Fibroblast of the aortic adventitia (primary cell): ENCODE data around the gene TMEM258. TPM values are rescaled to one million over a fixed set of nuclear protein-coding genes. Genes with fewer than 3 reads are reported as not detected.

Source experiments
- DNase-seq: peaks from one replicate; pipeline ENCODE4 v3.0.0-alpha.2; 2010; ENCODE audit warnings: low read depth
- H3K4me3 ChIP-seq: 2 replicates; pipeline ENCODE4 v1.5.1; 2011; ENCODE audit warnings: low read depth, mild to moderate bottlenecking, control low read depth, low read length, moderate library complexity
- total RNA-seq: library from RNA; depleted of rRNA; stranded (reverse); fragments of >200 nt; gene quantifications from 2 replicates; pipeline ENCODE4 v1.2.3, GENCODE V29; 2012; ENCODE audit warnings: low replicate concordance
- TF ChIP-seq, protein P1 (sequence below): IDR thresholded peaks from 2 replicates; pipeline ENCODE4 v1.5.1; 2011; ENCODE audit warnings: mild to moderate bottlenecking, low read length, control low read depth, inconsistent platforms; ENCODE audit not compliant: insufficient read depth

The TMEM258 gene
- total RNA-seq, 1 donor, result 98.1 TPM

DNA sequence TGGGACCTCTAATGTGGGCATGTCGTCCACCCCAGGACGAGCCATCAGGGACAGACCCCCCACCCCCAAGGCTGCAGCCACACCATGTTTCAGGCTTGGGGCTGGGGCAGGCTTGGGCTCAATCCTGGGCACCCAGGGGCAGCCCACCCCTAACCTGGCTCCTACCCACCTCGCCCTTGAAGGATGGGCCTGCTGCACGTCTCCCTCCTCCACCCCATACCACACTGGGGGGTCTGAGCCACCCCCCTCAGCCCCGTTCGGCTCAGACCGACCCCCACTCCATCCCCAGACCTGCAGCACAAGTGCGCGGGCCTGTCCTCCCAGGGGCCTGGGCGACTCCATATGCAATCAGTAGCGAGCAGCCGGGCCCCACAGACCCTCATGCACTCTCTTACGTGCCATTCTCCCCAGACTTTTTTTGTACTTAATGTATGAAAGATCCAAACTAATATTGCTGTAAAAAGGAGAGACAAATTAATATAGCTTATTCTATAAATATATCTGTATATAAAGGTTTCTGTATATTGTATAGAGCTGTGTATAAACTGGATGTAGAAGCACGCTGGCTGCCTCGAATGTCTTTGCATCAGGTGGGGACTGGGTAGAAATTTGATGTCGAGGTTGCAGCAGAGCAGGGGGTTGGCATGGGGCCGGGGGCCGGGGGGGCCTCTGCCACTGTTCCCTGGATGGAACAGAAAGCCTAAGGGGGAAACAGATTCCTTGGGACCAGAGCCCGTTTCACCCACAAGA is 45.8 kb downstream of the TMEM258 start:
- TF ChIP-seq, protein P1, sequence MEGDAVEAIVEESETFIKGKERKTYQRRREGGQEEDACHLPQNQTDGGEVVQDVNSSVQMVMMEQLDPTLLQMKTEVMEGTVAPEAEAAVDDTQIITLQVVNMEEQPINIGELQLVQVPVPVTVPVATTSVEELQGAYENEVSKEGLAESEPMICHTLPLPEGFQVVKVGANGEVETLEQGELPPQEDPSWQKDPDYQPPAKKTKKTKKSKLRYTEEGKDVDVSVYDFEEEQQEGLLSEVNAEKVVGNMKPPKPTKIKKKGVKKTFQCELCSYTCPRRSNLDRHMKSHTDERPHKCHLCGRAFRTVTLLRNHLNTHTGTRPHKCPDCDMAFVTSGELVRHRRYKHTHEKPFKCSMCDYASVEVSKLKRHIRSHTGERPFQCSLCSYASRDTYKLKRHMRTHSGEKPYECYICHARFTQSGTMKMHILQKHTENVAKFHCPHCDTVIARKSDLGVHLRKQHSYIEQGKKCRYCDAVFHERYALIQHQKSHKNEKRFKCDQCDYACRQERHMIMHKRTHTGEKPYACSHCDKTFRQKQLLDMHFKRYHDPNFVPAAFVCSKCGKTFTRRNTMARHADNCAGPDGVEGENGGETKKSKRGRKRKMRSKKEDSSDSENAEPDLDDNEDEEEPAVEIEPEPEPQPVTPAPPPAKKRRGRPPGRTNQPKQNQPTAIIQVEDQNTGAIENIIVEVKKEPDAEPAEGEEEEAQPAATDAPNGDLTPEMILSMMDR, result no peak
- no peak for DNase-seq
- H3K4me3 ChIP-seq, result no peak overlapping the region

DNA sequence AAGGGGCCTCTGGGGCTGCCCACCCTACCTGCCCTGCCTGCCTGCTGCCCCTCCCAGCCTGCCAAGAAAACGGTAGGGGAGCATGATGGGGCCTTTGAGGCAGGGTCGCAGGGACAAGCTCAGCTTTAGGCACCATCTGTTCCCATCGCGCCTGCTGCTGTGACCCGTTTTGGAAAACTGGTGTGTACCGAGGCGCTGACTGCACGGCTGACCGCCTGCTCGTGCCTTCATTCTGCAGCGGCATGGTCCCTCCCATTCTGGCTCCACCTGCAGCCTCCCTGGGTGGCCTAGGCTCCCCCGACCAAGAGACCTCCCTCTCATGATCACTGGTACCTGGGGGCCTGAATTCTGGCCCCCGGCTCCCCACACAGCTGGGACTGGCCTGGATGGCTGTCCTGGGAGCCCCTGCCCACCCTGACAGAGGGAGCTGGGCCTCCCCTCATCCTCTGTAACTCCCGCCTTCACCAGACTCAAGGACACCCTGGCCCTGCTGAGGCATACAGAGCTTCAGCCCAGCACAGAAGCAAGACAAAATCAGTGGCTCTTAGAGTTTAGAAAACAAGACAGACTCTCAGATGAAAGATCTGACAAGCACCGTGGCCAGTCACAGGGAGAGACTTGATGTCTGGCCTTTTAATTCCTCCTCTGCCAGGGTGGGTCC is 46.5 kb downstream of the TMEM258 start:
- DNase-seq, result no peak
- H3K4me3 ChIP-seq, result no peak overlapping the region
- TF ChIP-seq, protein P1, result no peak

DNA sequence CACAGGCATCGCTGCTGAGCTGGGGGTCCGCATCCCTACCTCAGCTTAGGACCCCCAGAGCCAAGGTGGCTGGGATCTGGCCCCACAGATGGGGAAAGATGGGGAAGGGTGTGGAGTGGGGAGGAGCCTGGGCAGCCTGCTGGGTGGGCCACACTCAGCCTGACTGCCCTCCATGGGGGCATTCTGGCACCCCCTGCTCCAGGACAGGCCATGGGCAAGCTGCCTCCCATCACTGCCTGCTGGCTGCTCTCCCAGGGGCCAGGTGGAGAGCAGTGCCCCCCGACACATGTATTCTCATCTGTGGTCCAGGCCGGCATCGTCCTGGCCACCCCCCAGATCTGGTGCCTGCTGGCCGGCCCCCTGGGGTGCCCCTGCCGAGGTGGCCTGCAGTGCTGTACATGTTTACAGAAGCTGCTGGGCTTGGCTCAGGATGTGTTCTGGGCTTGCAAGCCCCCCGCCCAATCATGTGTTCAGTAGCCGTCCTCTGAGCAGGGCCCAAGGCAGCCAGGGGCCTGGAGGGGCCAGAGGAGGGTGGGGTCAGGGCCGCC is 47.7 kb downstream of the TMEM258 start:
- H3K4me3 ChIP-seq, result no peak overlapping the region
- no peak for DNase-seq
- TF ChIP-seq, protein P1, result no peak

DNA sequence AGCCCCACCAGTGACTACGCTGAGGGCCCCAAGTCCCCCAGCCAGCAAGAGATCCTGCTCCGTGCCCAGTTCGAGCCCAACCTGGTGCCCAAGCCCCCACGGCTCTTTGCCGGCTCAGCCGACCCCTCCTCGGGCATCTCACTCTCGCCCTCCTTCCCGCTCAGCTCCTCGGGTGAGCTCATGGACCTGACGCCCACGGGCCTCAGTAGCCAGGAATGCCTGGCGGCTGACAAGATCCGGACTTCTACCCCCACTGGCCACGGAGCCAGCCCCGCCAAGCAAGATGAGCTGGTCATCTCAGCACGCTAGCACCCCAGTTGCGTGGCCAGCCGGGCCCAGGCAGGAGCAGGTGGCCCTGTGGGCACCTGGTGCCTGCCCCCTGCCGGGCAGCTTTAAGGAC is 48.2 kb downstream of the TMEM258 start:
- DNase-seq, result no peak
- H3K4me3 ChIP-seq, result no peak overlapping the region
- TF ChIP-seq, protein P1, result no peak

DNA sequence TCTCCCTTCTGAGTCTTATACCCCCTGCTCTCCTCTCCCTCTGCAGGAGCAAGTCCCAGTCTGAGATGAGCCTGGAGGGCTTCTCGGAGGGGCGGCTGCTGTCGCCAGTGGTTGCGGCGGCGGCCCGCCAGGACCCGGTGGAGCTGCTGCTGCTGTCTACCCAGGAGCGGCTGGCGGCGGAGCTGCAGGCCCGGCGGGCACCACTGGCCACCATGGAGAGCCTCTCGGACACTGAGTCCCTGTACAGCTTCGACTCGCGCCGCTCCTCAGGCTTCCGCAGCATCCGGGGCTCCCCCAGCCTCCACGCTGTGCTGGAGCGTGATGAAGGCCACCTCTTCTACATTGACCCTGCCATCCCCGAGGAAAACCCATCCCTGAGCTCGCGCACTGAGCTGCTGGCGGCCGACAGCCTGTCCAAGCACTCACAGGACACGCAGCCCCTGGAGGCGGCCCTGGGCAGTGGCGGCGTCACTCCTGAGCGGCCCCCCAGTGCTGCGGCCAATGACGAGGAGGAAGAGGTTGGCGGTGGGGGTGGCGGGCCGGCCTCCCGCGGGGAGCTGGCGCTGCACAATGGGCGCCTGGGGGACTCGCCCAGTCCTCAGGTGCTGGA is 48.8 kb downstream of the TMEM258 start:
- TF ChIP-seq, protein P1, result no peak
- DNase-seq, result no peak
- H3K4me3 ChIP-seq, result no peak overlapping the region

DNA sequence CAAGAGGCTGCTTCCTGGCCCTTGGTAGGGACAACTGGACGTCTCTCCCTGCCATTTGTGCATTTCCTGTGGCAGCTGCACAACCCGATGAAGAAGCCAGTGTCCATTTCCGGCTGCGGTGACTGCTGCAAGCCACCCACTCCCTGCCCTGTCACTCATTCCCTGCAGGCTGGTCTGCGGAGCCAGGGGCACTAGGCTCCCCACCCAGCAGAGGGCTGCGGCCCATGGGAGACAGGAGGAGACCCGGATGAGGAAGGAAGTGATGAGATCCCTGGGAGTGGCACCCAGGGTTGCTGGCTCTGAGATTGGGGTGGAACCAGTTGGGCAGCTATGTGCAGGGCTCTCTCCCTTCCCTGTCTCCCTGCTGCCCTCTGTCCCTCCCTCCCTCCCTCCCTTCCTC is 50.0 kb downstream of the TMEM258 start:
- TF ChIP-seq, protein P1, result no peak
- no peak overlapping the region for H3K4me3 ChIP-seq
- DNase-seq, result no peak
